Vagina (tissue), 2 donors: ENCODE results near the gene LAMB4. TPM values are rescaled to one million over a fixed set of nuclear protein-coding genes. Genes with fewer than 3 reads are reported as not detected.

Source experiments
- DNase-seq, 2 donors: peaks; one replicate each; pipeline ENCODE4 v3.0.0-alpha.2; 2017; ENCODE audit errors: extremely low spot score in 2 of 2
- H3K27ac ChIP-seq: fragments of 200-600 bp; sonication (generic); one replicate; pipeline ENCODE4 v1.5.1; 2019
- H3K27me3 ChIP-seq: fragments of 200-600 bp; sonication (generic); one replicate; pipeline ENCODE4 v1.5.1; 2019
- H3K36me3 ChIP-seq, 2 donors: fragments of 200-600 bp; sonication (generic); one replicate each; pipeline ENCODE4 v1.5.1; 2017 to 2019
- H3K4me1 ChIP-seq: fragments of 200-600 bp; sonication (generic); one replicate; pipeline ENCODE4 v1.5.1; 2019
- H3K4me3 ChIP-seq, 2 donors: fragments of 200-600 bp; sonication (generic); 1 replicate in 1 of 2; 2 replicates in 1 of 2; pipeline ENCODE4 v1.5.1; 2016 to 2019
- H3K9me3 ChIP-seq: fragments of 200-600 bp; sonication (generic); one replicate; pipeline ENCODE4 v1.5.1; 2019
- POLR2A ChIP-seq, 2 donors: fragments of 450-650 bp; IDR thresholded peaks; one replicate each; pipeline ENCODE4 v1.6.1; 2017; ENCODE audit warnings: antibody characterized with exemption in 2 of 2, mild to moderate bottlenecking in 2 of 2, moderate library complexity in 2 of 2
- POLR2AphosphoS5 ChIP-seq, 2 donors: sonication (generic); formaldehyde crosslinking; IDR thresholded peaks; one replicate each; pipeline ENCODE4 v1.9.0; 2017; ENCODE audit warnings: antibody characterized with exemption in 2 of 2, mild to moderate bottlenecking in 2 of 2, low read depth in 1 of 2; ENCODE audit not compliant: insufficient read depth in 1 of 2
- intact Hi-C: fragments of 100-400 bp; cut with DNase I; formaldehyde crosslinking; loops from one replicate; pipeline ENCODE4 v1.15.1; 2023
- total RNA-seq: library from RNA; depleted of rRNA; stranded (reverse); fragments of >200 nt; gene quantifications from one replicate; pipeline ENCODE4 v1.2.3, GENCODE V29; 2016
- TF ChIP-seq, protein P1 (sequence below), 3 experiments: fragments of 450-650 bp in 2 of 3; fragments of 200-600 bp in 1 of 3; sonication (generic) in 1 of 3; IDR thresholded peaks; one replicate each; pipeline ENCODE4 v1.5.1; 2017 to 2019; ENCODE audit warnings: antibody characterized with exemption in 3 of 3, mild to moderate bottlenecking in 2 of 3, moderate library complexity in 2 of 3

The LAMB4 gene
- total RNA-seq, 1 donor from 2014 or later = 0.74 TPM

DNA sequence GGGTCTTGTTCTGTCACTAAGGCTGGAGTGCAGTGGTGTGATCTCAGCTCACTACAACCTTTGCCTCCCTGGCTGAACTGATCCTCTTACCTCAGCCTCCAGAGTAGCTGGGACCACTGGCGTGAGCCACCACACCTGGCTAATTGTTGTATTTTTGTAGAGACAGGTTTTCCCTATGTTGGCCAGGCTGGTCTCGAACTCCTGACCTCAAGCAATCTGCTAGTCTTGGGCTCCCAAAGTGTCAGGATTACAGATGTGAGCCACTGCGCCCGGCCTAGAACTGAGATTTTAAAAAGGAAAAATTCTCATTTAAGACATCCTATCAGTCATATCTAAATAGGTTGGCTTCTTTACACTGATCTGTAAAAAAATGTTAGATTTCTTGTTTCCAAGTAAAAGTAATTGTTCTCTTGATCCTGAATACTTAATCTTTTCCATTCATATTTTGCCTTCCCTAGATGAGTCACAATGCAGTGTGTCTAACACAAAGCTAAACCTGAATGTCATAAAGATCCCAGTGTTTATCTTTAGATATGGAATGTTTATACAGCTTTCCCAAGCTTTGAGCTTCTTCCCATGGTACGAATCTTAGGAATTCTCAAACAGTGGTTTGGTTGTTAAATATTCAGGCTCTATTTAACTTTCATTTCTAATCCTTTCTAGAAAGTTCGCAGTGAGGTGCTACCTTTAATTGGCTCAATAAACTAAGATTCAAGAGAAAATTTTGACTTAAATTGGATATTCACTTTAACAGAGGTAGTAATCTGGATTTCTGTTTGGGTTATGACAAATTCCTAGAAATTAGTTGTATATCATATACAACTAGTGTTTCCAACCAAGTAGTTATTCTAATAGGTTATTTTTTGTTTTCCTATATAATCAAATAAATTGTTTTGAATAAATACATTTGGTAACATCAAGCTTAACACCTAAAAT lies 115.1 kb downstream of the LAMB4 start:
- no peaks in the 10 kb centered on the region for H3K9me3 ChIP-seq
- no peak for DNase-seq
- intact Hi-C loops = no loop called here
- no peaks in the 10 kb centered on the region for H3K4me1 ChIP-seq
- no peak overlapping the region for H3K27ac ChIP-seq
- no peaks in the 10 kb centered on the region for H3K27me3 ChIP-seq
- no peaks in the 10 kb centered on the region for H3K36me3 ChIP-seq
- no peak for TF ChIP-seq POLR2AphosphoS5 (IDR thresholded peaks at IDR 0.05; ENCODE audit: insufficient read depth in 1 of 2, low read depth in 1 of 2)
- TF ChIP-seq, protein P1, sequence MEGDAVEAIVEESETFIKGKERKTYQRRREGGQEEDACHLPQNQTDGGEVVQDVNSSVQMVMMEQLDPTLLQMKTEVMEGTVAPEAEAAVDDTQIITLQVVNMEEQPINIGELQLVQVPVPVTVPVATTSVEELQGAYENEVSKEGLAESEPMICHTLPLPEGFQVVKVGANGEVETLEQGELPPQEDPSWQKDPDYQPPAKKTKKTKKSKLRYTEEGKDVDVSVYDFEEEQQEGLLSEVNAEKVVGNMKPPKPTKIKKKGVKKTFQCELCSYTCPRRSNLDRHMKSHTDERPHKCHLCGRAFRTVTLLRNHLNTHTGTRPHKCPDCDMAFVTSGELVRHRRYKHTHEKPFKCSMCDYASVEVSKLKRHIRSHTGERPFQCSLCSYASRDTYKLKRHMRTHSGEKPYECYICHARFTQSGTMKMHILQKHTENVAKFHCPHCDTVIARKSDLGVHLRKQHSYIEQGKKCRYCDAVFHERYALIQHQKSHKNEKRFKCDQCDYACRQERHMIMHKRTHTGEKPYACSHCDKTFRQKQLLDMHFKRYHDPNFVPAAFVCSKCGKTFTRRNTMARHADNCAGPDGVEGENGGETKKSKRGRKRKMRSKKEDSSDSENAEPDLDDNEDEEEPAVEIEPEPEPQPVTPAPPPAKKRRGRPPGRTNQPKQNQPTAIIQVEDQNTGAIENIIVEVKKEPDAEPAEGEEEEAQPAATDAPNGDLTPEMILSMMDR (IDR thresholded peaks at IDR 0.05) = no peak
- TF ChIP-seq POLR2A (IDR thresholded peaks at IDR 0.05) = no peak
- H3K4me3 ChIP-seq = no peak overlapping the region

DNA sequence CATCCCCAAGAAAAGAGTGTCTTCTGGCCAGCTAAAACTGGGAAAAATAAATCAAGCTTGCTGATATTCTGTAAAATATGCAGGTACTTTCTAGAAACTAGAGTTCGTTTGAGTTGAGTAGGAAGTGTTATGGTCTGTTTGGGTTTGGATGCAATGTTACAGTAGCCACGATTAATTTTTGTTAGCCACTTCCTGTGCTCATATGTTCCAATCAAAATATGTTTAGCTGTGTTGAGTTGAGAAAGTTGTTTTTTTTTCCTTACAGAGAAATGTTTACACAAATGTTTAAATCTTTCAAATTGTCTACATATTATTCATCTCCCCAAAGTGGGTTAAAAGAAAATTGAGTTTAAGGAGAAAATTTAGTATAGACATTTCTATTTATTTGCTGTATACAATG lies 115.9 kb downstream of the LAMB4 start:
- no peak for DNase-seq
- intact Hi-C loops = no loop called here

DNA sequence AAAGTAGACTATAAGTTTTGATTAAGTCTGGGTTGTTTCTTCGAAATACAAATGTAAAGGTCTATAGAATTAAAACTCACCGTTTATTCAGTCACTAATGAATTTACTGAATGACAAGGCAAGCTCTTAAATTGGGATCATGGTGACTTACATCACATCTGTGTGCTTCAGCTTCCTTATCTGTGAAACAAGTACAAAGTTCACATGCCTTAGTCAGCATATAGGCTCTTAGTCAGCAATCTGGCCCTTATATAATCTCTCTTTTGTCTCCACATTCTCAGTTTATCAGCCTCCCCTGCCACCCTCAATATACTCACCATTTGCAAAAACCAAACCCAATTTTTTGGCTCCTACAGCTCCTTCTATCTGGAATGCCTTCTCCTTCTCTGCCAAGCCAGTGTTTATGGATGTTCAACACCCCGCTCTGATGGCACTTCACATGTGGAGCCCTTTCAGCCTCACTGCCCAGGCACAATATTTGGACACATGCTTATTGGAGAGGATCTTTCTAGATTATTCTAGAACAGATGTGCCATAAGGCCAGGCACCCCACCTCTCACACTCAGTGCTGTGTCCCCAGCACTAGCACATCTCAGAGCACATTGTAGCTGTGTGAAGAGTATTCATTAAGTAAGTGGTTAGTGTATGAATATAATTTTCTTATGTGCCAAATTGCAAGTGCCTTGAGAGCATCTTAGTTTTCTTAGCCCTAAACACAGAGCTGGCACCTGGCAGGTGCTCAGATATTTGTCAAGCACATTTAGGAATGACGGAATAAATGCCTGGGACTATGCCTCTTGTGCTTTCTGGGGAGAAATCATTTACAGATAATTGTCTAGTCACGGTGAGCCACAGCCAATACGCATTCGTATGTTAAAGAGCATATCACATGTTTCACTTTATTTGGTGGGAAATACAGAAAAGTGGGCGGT lies 117.4 kb downstream of the LAMB4 start:
- TF ChIP-seq POLR2A (IDR thresholded peaks at IDR 0.05) (no peak), POLR2AphosphoS5 (IDR thresholded peaks at IDR 0.05; ENCODE audit: insufficient read depth in 1 of 2, low read depth in 1 of 2) (no peak)
- TF ChIP-seq, protein P1 (IDR thresholded peaks at IDR 0.05) = no peak
- Histone ChIP-seq H3K27me3 (no peaks in the 10 kb centered on the region), H3K4me1 (no peaks in the 10 kb centered on the region), H3K9me3 (no peaks in the 10 kb centered on the region), H3K36me3 (no peaks in the 10 kb centered on the region), H3K27ac (no peak overlapping the region), H3K4me3 (no peak overlapping the region)
- no peak for DNase-seq
- intact Hi-C loops = no loop called here

More for the DNA sequence above, 115.9 kb downstream of the LAMB4 start:
- Histone ChIP-seq H3K36me3 (no peaks in the 10 kb centered on the region), H3K27ac (no peak overlapping the region), H3K9me3 (no peaks in the 10 kb centered on the region), H3K4me3 (no peak overlapping the region), H3K4me1 (no peaks in the 10 kb centered on the region), H3K27me3 (no peaks in the 10 kb centered on the region)
- TF ChIP-seq, protein P1 (IDR thresholded peaks at IDR 0.05) = no peak
- TF ChIP-seq POLR2AphosphoS5 (IDR thresholded peaks at IDR 0.05; ENCODE audit: insufficient read depth in 1 of 2, low read depth in 1 of 2) (no peak), POLR2A (IDR thresholded peaks at IDR 0.05) (no peak)

DNA sequence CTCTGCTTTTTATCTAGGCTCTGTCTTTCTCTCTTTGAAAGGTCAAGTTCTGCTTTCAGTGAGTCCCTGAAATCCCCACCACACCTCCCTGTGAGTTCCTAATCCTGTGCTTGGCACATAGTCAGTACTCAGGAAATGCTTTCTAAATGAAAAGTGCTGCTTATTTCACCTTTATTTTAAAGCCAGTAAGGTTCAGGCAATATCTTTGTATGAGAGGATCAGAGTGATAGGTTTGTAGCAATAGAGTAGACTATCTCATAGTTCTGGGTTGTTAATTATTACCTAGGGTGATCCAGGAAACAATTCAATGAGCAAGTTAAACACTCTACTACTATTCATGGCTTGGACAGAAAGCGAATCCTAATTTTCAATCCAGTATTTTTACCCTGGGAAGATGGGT lies 119.8 kb downstream of the LAMB4 start:
- Histone ChIP-seq H3K27ac (no peak overlapping the region), H3K4me3 (no peak overlapping the region), H3K4me1 (no peaks in the 10 kb centered on the region), H3K36me3 (no peaks in the 10 kb centered on the region), H3K9me3 (no peaks in the 10 kb centered on the region), H3K27me3 (no peaks in the 10 kb centered on the region)
- intact Hi-C loops = no loop called here
- DNase-seq = no peak
- TF ChIP-seq POLR2A (IDR thresholded peaks at IDR 0.05) (no peak), POLR2AphosphoS5 (IDR thresholded peaks at IDR 0.05; ENCODE audit: insufficient read depth in 1 of 2, low read depth in 1 of 2) (no peak)
- TF ChIP-seq, protein P1 (IDR thresholded peaks at IDR 0.05) = no peak
